ENCODE measurements around the gene RBMS3.
"Not testable (repeated sequence)": the region's sequence is repeated elsewhere in the genome, so short reads cannot be mapped to it uniquely, and the experiment has no call there.

RBMS3 gene

GRCh38 chr3:29393946-29394345, 113.1 kb downstream of the RBMS3 start:
- not testable (repeated sequence) for DNase-seq

- no peak for DNase-seq
Observed at GRCh38 chr3:29397406-29397805, 116.5 kb downstream of the RBMS3 start.

DNA sequence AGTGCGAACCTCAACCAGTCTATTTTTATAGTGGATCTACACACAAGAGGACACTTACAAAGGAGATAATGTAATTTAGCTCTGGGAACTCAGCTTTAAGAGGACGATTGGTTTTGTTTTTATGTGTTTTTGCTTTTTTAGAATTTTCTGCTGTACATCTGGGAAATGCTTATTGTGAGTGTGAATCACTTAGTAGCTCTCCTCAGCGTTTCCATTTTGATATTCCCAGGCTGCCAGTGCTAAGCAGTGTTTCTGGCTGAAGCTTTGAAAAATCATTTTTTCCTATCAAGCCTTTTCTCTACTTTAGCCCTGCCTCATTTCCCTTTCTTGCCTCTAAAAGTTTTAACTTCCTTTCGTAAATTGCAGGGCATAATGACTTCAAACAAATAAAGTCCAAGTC, 117.9 kb downstream of the RBMS3 start:
- DNase-seq = no peak

- DNase-seq = no peak
Observed at GRCh38 chr3:29406291-29406832, 125.5 kb downstream of the RBMS3 start.

DNA sequence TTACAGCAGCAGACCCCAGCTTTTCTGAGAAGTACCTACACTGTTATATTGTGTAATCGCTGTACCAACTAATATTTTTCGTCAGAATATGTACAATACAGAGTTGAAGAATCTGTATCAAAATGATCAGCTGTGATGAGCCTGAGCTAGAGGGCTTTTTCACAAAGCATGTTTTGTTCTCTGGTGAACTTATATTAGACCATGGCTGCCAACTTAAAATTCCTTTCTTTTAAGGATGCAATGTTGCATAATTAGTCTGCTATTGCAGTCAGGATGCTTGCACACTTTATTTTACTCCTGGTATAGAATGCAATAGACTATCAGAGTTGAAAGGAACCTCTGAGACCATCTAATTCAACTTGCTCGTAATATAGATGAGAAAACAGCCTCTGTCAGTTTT, 127.8 kb downstream of the RBMS3 start:
- DNase-seq = no peak

GRCh38 chr3:29409409-29409808, 128.5 kb downstream of the RBMS3 start:
- DNase-seq = no peak

DNA sequence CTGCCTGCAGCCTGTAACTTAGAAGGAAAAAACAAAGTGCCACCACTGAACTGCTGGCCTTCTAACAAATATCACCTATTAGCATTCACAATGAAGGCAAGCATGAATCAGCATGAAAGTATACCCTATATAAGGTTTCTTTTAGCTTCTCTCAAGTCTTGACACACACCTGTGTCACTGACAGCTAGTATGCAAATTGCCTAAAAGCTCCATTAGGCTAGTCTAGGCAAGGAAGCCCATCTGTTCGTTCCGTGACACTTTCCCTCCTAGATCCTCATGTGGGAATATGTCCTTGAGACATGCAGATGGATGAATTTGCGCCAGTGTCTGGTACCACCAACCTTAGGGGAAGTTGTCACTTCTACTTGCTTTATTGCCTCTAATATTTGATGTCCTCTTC, 129.3 kb downstream of the RBMS3 start:
- no peak for DNase-seq

DNA sequence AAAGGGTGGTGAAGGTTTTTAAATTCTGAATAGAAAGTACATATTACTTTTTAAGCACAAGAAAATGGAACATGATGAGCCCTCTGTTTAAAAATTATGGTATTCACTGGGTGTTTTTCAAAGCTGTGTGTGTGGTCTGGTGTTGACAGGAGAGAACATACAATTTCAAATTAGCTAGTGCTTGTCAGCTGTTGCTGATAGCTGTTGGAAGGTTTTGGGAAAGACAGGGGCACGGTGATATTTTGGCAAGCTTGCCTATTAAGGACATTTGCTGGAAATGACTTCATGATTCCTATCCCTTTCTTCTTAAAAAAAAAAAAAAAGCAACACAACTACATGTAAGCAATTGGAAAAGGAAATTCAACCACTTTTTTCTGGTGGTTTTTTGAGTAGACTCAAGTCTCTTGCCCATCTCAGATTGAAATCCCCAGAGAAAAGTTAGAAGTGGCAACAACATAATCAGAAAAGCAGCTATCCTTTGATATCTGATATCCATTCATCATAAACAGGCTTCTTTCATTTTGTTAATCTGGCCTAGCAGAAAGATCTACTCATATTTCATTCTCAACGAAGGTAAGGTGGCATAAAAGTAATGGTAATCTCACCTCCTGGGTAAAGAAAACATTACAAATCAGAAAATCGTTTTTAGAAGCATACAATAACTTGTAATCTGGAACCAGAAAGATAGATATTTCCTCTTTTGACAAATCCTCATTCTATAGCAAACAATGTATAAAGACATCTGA, 130.0 kb downstream of the RBMS3 start:
- no peak for DNase-seq

DNA sequence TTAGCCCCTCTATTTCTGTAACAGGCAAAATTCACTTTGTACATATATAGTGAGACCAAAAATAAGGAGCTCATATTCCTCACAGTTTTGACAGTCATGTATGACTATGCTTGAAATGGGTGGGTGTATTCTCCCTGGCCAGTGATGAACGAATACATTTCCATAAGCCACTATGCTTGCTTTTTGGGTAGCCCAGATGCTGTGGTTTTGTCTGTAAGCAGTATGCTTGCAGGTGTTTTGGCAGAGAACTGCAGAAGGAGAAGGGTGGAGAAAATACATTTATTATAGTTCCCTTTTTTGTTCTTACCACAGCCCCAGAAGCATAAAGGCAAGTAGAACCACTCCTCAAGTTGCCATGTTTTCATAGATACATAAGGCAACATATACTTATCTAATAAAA, 131.2 kb downstream of the RBMS3 start:
- DNase-seq = no peak

GRCh38 chr3:29414468-29415224, 133.8 kb downstream of the RBMS3 start:
- DNase-seq = no peak

- DNase-seq = no peak
Observed at GRCh38 chr3:29415482-29416223, 134.8 kb downstream of the RBMS3 start.

DNA sequence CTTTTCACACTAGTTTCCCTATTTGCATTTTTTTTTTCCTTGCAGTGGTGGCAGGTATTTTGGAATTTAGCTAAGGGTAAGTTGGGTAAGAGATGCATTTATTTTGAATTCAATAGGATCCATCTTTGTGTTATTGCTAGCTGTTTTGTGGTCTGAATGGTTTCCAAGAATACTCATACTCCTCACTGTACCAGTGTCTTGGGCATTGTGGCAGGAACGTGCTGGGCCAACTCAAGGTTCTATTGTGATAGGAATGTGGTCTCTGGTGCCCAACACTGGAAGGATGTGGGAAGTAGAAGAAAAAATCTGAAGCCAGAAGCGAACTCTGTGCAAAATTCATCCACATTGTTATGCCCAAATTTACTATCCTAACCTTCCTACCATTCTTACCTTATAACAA, 135.6 kb downstream of the RBMS3 start:
- no peak for DNase-seq

GRCh38 chr3:29420106-29420505, 139.2 kb downstream of the RBMS3 start:
- no peak for DNase-seq

DNA sequence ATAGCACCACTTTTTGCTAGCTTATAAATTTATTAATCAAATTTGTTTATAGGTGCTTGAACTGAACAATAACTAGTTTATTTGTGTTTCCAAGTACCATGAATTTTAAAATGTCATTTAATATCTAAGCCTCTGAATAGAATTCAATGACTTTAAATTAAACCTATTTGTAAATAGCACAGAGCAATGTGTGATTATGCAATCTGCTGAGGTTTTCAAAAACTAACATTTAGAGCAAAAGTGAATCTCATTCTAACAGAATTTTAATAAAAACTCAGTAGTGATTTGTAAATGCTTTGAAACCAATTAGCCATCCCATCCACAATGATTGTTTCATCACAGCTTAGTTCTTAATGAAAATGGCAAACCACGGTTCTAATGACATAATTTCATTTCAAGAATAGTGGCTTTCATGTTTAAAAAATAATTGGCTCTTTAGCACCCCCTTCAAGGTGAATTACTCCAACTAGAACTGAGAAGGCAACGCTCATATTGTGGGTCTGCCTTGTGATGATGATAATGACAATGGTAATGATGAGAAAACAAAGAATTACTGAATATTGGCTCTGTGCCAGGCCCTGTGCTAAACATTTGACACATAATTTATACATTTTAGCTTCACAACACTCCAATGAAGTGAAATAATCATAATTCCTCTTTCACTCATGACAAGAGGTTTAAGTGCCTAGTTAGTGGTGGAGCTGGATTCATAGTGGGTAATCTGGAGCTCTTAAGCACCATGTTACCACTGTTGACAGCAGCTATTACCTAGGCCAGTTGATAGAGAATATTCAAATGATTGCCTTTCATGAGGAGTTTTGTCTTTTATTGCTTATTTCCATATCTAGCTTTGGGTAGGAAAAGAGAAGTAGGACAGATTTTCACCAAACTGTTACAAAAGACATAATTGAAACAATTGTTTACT, 145.7 kb downstream of the RBMS3 start:
- no peak for DNase-seq

DNA sequence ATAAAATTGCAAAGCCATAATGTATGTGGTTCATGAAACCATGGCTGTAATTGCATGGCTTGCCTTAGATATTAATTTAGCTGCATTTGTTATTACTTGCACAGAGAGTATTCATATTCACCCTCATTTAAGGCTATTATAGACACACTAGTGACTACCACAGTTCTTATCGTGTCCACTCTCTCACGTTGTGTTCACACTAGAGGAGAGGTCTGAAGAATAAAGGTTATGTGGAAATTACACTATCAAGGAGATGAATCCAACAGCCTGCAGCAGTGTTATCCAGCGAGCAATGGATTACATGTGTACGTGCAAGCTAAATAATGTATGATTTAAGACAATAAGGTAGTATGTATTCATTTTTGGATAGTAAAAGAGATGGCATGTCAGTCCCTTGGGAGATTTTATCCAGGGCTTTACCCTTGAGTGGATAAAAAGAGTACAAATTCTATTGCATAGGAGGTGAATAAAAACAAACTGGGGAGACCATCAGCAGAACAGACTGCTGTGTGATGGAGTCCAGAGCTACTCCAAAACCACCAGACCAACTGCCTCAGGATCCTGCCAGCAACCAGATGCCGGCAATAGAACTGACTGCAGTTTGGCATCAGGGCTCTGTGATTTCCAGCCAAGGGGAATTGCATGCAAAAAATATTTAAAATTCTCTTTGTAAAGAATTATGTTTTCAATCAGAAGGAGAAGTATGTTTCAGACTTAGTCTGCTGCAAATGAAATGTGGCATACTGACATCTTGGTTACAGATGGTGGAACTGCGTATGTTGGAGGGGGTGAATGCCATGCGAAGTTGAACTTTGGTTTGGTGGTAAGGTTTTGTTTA, 146.6 kb downstream of the RBMS3 start:
- DNase-seq = no peak

DNA sequence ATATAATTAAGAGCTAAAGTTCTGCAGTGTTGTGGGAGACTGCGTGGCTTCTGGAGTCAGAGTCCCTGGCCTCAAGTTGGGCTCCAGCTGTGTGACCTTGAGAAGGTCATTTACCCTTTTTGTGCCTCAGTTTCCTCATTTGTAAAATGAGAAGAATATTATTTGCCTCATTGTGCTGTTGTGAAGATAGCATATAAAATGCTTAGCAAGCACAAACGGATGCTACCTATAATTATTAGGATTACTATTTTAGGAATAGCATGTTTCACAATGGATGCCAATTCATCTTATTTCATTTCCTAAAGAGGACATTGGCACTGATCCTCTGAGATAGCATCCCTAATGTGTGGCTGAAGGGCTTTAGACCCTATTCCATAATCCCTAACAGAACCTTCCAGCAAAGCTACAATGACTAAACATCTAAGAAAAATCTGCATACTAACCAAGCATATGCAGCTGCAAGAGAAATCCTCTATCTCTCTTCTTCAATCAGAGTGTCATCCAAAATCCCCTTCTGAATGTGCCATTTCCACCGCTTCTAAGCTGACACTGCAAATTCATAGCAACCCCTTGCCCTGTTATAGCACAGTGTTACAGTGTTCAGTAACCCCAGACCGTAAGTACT, 148.3 kb downstream of the RBMS3 start:
- DNase-seq = no peak

GRCh38 chr3:29430558-29430971, 149.7 kb downstream of the RBMS3 start:
- DNase-seq = no peak

GRCh38 chr3:29436612-29437323, 155.9 kb downstream of the RBMS3 start:
- no peak for DNase-seq

GRCh38 chr3:29438580-29438979, 157.7 kb downstream of the RBMS3 start:
- DNase-seq = no peak

Data from CD4-positive, alpha-beta T cell treated with Interleukin-17A for 4 hours (primary cell).